ENCODE data around the gene COX4I1. TPM values are rescaled to one million over a fixed set of nuclear protein-coding genes. Genes with fewer than 3 reads are reported as not detected.

The COX4I1 gene
- total RNA-seq, 4 donors from 2014 or later = 516 to 726 (median 632) TPM

DNA sequence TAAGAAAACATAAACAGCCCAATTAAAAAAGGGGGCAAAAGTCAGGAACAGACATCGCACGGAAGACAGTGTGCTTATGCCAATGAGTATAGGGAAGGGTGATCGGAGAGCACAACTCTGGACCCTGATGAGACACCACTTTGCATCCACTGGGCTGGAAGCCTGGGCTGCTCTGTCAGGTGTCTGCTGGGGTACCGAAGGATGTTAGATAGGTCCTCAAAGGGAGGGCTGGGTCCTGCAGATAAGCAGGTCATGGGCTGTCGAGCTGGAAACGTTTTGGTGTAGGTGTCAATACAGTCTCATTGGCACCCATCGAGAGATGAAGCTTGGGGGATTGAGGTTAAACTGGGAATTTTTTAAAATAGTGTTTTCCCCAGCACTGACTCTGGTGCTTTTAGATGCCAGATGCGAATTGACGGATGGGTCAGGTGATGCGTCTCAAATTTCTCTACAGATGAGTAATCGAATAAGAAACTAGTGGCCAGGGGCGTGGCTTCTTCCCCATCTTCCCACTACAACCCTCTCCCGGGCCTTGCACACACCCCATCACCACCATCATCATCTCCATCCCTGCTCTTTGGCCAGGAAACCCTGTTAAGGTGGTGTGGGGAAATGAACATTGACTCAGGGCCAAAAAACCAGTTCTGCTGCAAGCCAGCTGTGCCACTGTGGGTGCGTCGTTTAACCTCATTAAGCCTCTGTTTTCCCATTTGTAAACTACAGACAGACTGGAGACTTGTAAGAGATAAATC lies 51.7 kb downstream of the COX4I1 start:
- Histone ChIP-seq H3K27ac (no peak overlapping the region), H3K4me1 (no peaks in the 10 kb centered on the region), H3K27me3 (no peaks in the 10 kb centered on the region), H3K36me3 (no peaks in the 10 kb centered on the region), H3K9me3 (no peaks in the 10 kb centered on the region), H3K4me3 (replicated peaks in 1 of 3) (no peak overlapping the region)
- intact Hi-C loops (cut with DNase I) = no loop called here
- TF ChIP-seq, protein P1, sequence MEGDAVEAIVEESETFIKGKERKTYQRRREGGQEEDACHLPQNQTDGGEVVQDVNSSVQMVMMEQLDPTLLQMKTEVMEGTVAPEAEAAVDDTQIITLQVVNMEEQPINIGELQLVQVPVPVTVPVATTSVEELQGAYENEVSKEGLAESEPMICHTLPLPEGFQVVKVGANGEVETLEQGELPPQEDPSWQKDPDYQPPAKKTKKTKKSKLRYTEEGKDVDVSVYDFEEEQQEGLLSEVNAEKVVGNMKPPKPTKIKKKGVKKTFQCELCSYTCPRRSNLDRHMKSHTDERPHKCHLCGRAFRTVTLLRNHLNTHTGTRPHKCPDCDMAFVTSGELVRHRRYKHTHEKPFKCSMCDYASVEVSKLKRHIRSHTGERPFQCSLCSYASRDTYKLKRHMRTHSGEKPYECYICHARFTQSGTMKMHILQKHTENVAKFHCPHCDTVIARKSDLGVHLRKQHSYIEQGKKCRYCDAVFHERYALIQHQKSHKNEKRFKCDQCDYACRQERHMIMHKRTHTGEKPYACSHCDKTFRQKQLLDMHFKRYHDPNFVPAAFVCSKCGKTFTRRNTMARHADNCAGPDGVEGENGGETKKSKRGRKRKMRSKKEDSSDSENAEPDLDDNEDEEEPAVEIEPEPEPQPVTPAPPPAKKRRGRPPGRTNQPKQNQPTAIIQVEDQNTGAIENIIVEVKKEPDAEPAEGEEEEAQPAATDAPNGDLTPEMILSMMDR (IDR thresholded peaks at IDR 0.05) = no peak
- no peak for TF ChIP-seq POLR2A (IDR thresholded peaks at IDR 0.05)
- no peak for DNase-seq
- WGBS, 2 donors = 73 to 74% methylated on average over 15 of the region's 15 CpGs

DNA sequence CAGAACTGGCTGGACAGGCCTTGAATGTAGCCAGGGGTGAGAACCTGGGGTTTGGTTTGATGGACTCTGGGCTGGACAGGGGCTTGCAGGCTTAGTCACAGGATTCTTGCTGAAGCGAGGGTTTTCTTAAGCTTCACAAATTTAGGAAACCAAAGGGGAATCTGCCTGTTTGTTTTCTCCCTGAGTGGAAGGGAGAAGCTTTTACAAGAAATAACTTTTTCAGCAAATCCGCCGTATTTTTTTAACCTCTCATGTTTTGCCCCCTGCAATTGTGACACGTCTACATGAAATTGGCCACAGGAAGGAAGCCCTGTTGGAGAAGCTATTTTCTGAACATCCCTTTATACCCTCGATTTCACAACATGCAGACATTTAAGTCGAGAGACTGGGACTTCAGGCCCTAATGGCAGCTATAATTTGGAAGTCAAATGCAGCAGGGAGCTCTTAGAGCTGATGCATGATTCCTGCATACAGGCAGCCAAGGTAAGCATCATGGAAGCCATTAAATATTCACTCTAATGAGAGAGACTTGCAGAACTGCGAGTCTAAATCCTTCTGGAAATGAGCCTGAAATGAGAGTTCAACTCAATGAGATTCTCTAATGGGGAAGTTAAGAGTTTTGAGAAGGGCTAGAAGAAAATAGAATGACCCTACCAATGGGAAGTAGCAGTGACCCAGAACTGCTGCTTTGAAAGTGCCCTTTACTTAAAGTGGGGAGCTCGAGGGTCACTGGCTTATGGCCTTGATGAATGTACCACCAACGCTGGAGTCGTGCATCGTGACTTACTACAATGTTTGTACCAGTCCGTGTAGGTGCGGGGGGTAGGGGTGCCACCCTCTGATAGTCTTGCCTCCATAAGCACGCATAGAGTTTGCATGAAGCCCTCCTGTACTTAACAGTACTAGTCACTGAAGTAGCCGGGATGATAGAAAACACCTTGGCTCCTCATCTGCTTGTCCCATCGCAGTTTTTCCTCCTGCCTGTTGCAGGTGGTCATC lies 54.4 kb downstream of the COX4I1 start:
- TF ChIP-seq POLR2A (IDR thresholded peaks at IDR 0.05) = no peak
- TF ChIP-seq, protein P1 (IDR thresholded peaks at IDR 0.05) = no peak
- 63 to 65% methylated on average over 11 to 16 of the region's 16 CpGs for WGBS, 2 donors
- H3K36me3 ChIP-seq = no peaks in the 10 kb centered on the region
- DNase-seq = no peak
- intact Hi-C loops (cut with DNase I) = no loop called here
- H3K9me3 ChIP-seq = no peaks in the 10 kb centered on the region
- H3K4me1 ChIP-seq = no peaks in the 10 kb centered on the region
- no peak overlapping the region for H3K4me3 ChIP-seq (replicated peaks in 1 of 3)
- H3K27ac ChIP-seq = no peak overlapping the region
- H3K27me3 ChIP-seq = no peaks in the 10 kb centered on the region

DNA sequence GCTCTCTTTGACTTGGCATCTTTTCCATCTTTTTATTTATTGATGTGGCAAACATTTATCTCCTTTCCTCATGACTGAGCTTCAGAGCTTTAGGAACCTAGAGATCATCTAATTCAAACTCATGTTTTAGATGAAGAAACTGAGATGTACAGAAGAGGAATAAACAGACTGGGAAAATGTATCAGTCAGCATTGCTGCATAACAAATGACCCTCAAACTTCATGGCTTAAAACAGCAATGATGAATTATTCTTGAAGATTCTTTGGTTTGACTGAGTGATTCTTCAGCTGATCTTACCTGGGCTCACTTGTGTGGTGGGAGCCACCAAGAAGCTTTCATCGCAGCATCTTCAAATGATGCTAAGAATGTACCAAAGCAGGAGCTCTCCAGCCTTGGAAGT lies 55.4 kb downstream of the COX4I1 start:
- TF ChIP-seq POLR2A (IDR thresholded peaks at IDR 0.05) = no peak
- TF ChIP-seq, protein P1 (IDR thresholded peaks at IDR 0.05) = no peak
- 100% methylated on average over 1 of the region's 1 CpG for WGBS, 2 donors
- H3K9me3 ChIP-seq = no peaks in the 10 kb centered on the region
- no peaks in the 10 kb centered on the region for H3K36me3 ChIP-seq
- H3K4me3 ChIP-seq (replicated peaks in 1 of 3) = no peak overlapping the region
- no peak for DNase-seq
- no peaks in the 10 kb centered on the region for H3K4me1 ChIP-seq
- no peaks in the 10 kb centered on the region for H3K27me3 ChIP-seq
- H3K27ac ChIP-seq = no peak overlapping the region
- intact Hi-C loops (cut with DNase I) = no loop called here

DNA sequence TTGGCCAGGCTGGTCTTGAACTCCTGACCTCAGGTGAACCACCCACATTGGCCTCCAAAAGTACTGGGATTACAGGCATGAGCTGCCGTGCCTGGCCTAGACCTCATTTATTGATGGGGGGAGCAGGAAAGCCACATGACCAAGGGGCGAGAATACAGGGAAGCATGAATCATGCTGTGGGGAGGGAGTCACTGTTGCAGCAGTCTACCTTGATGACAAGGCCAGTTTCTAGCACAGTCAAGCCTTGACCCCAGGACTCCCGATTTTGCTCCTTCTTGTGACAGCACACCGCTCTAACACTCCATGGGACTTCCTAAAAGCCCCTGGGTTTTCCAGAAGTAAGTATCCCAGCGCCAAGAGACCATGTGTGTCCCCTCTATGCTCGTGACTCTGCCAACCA lies 56.6 kb downstream of the COX4I1 start:
- H3K27me3 ChIP-seq = no peaks in the 10 kb centered on the region
- intact Hi-C loops (cut with DNase I) = no loop called here
- H3K9me3 ChIP-seq = no peaks in the 10 kb centered on the region
- TF ChIP-seq, protein P1 (IDR thresholded peaks at IDR 0.05) = no peak
- DNase-seq = no peak
- H3K4me3 ChIP-seq (replicated peaks in 1 of 3) = no peak overlapping the region
- H3K36me3 ChIP-seq = no peaks in the 10 kb centered on the region
- 80 to 87% methylated on average over 6 of the region's 6 CpGs for WGBS, 2 donors
- no peaks in the 10 kb centered on the region for H3K4me1 ChIP-seq
- no peak overlapping the region for H3K27ac ChIP-seq

DNA sequence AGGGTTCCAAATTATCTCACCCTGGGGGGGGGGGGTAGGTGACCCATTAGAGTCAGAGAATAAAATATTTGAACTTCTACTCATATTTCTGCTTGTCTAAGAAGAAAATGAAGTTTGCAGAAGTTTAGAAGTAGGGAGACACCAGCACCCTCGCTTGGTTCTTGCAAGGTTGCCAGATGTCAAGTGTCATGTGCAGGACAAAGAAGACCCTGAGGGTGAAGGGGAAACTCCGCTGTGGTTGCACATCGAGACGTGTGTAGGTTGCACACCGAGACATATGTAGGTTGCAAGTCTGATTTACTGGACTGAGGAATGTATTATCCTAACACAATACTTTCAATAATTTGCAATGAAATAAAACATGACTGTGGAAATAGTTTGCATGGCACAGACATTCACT lies 57.1 kb downstream of the COX4I1 start:
- no peak for TF ChIP-seq POLR2A (IDR thresholded peaks at IDR 0.05)
- TF ChIP-seq, protein P1 (IDR thresholded peaks at IDR 0.05) = no peak
- H3K27me3 ChIP-seq = no peaks in the 10 kb centered on the region
- 79 to 85% methylated on average over 5 of the region's 5 CpGs for WGBS, 2 donors

More for the DNA sequence above, 57.1 kb downstream of the COX4I1 start:
- no peak for DNase-seq
- no peaks in the 10 kb centered on the region for H3K4me1 ChIP-seq
- no peak overlapping the region for H3K4me3 ChIP-seq (replicated peaks in 1 of 3)
- no peak overlapping the region for H3K27ac ChIP-seq
- no peaks in the 10 kb centered on the region for H3K9me3 ChIP-seq
- intact Hi-C loops (cut with DNase I) = no loop called here
- no peaks in the 10 kb centered on the region for H3K36me3 ChIP-seq

All from thyroid gland (tissue), 4 donors.